NCI-H1694 (cell line): ENCODE measurements around the gene MYLK2.
A peak's percentile ranks its signal among the peaks of the same experiment; 100 is the strongest.

ENCODE experiments used
- DNase-seq: peaks from one replicate; lab custom pipeline; 2025; lab: John Stamatoyannopoulos, UW

The MYLK2 gene

DNA sequence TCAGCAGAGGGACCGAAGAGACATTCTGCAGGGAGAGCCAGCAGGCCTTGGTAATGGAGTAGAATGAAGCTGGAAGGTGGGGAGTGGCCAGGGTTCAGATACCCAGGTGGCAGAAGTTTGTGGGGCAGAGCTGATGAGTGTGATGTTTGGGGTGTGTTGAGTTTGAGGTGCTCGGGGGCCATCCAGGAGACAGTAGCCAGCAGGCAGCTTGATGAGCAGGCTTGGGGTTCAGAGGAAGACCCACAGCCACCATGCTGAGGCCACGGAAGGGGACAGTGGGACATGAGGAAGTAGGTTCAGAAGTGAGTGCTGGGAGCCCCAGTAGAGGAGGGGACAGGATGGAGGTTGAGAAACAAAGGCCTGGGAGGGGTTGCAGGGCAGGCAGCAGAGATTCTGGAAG lies 37.4 kb downstream of the MYLK2 start:
- no peak for DNase-seq

DNA sequence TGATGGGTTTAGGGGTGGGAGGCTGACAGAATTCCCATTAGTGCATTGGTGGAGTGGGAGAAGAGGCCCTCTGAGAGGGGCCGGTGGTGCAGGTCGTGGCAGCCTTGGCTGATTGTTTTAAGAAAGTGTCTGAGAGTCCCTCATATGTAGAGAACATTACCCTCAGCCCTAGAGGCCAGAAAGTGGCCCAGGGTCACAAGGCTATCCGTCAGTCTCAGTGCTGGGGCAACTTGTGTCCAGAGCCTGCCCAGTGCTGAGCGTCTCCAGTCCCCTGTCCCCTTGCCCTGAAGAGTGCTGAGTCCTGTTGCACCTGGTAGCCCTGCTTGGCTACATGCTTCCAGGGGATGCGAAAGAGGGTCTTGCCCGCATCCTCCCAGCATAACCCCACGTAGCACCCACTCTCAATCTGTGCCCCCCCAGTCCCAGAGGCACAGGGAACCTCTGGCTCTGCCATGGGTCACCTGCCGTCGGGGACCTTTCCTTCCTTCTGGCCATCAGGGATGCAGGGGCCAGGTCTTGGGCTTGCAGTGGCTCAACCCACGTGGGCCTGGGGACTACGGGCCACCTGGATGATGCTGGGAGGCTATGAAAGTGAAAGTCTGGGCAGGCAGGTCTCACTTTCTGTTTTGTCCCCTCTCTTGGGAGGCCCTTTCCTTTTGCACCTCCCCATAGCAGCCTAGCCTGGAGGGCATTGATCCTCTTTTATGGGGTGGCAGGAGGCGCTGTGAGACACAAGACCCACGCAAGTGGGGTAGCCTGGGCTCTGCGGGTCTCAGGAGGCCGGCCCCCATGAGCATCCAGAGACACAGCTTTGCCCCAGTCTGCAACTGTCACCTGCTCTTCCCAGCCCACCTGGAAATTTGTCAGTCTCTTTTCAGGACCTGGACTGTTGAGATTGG lies 39.0 kb downstream of the MYLK2 start:
- no peak for DNase-seq

DNA sequence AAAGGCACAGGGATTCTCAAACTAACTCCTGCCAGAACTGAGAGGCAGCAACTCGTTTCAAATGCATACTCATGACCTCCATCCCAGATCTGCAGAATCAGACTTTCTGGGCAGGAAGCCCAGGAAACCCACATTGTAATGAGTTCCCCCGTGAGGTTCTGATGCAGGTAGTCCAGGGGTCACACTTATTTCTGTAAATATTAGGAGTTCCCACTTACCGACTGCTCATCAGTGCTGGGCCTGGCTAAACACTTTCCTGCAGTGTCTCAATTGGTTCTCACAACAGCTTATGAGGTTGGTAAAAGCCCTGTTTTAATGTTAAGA lies 39.6 kb downstream of the MYLK2 start:
- no peak for DNase-seq

DNA sequence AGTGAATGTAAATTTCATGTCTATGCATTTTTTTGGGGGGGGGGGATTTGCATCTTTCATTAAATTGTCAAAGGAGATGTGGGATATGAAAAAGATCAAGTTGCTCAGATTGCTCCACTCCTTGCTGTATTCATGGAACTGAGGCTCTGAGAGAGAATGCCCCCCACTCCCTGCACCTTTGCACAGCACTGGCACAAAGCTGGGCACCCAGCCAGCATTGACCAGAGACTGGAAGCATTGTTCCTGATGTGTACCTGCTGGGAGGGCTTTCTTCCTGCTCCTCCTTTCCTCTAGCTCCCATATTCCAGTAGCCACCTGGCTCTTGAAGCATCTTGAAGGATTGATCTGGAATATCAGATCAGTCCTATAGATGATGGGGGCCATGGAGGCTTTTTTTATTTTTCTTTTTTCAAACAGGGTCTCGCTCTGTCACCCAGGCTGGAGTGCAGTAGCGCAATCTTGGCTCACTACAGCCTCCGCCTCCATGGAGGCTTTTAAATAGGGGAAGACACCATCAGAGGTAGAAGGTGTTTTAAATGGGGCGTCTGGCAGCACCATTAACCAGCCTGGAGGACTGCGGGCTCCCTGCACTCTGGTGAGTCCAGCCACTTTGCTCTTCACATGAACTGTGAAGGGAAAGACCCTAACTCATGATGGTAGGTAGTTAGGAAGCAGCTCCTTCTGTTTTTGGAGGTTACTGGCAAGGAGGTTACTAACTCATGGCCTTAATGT lies 40.3 kb downstream of the MYLK2 start:
- DNase-seq: no peak

DNA sequence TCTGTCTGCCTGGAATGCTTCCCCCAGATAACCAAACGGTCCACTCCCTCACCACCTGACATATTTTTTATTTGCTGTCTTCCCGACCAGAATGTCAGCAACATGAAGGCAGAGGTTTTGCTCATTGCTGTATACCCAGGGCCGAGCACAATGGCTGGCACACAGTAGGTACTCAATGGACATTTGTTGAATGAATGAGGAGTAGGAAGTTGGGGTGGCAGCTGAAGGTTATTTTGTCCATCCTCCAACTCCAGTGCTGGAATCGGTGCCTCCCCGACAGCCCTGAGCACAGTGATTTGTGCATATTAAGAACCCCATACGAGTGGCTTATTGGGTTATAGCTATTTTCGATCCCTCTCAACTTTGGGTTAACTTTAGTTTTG lies 40.8 kb downstream of the MYLK2 start:
- no peak for DNase-seq

DNA sequence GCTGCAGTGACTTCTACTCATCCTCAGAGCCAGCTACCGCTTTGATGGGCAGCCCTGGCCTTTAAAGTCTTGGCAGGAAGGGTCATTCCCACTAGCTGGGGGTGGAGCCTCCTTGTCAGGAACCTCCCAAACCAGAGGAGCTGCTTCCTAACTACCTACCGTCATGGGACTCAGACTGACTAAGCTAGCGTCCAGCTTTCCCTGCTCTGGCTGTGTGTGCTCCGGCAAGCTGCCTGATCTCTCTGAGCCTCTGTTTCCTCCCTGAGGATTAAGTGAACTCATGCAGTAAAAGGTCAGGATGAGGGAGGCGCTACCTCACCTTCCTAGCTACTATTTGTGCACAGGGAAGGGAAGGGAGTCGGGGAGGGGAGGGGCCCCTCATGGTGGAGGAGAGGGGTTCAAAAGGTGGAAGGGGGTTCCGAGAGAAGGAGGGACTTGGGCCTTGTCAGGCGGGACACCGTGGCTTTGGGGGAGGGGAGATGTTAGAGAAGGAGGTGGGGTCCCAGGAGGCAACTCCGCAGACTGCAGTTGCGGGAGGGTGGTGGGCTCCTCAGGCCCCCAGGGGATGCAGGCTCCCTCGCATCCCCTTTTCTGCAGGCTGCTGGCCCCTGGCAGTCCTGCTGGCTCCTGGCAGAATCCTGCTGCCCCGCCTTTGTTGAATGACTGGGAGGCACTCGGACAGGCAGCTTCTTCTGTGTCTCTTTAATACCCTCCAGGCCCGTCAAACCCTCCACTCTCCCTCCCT lies 41.4 kb downstream of the MYLK2 start:
- no peak for DNase-seq

DNA sequence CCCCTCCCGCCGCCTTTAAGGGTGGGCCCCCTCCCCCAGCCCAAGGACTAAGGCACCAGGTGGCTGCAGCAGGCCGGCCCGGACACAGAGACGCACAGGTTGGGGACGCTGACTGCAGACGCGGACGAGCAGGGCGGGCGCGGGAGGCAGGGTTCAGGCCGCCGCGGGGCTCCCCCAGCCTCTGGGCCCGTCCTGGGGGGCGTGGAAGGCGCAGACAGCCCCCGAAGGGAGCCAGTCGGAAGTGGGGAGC lies 41.9 kb downstream of the MYLK2 start:
- DNase-seq: no peak

DNA sequence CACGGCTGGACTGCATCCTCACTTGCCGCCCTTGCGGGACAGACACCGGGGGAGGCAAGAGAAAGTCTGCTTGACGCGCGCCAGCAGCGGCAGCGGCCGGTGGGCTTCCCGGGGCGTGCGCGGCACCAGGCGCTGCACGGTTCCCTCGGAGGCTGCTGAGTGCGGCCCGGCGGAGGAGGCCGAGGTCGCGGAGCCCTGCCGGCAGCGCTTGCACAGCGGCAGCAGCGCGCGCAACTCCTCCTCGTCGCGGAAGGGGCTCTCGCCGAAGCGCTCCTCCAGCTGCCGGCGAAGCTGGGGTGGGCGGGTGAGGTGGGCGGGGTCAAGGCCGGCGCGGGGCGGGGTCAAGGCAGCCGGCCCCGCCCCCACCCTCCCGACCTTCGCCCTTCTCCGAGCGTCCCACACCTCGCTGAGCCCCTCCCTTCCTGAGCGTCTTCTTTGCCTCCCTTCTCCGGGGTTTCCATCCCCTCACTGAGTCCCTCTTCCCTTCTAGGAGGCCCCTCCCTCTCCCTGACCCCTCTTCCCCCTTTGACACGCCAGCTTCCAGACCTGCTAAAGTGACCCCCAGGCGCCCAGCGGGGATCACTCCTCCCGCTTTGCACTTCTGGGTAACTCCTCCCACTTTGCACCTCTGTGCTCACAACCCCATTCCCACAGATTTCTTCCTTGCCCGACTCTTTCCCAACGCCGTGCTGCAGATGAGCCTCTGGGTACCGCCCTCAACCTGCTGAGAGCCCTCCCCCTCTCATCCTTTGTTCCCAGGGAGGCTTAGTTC lies 42.4 kb downstream of the MYLK2 start:
- peak; percentile 55 for DNase-seq

DNA sequence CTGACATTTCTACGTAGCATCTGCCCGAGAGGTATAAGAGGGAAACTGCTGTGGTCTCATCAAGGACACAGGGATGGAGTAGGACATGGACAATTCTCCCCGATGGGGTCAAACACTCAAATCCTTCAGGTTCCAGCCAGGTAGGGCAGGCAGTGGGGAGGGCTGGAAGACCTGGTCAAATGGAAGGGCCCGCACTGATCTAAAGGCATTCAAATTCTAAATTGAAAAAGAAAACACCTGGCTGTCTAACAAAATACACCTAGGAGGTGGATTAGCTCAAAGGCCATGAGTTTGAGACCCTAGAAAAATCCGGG lies 43.0 kb downstream of the MYLK2 start:
- no peak for DNase-seq

DNA sequence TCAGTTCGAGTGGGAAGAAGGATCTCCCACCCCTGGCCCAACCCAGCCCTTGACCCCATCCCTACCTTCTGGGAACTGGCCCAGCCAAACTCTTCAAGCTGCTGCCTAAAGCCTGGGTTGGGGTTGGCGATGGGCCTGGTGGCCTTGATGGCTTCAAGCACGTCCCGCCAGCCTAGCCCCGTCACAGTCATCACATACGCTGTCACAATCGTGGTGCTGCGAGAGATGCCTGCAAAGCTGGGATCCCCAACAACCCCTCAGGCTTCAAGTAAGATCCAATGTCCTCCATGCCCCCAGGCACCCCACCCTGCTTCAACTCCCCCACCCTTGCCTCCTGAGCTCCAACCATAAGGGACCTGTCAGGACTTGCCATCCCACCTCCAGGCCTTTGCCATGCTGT lies 43.4 kb downstream of the MYLK2 start:
- DNase-seq: no peak

DNA sequence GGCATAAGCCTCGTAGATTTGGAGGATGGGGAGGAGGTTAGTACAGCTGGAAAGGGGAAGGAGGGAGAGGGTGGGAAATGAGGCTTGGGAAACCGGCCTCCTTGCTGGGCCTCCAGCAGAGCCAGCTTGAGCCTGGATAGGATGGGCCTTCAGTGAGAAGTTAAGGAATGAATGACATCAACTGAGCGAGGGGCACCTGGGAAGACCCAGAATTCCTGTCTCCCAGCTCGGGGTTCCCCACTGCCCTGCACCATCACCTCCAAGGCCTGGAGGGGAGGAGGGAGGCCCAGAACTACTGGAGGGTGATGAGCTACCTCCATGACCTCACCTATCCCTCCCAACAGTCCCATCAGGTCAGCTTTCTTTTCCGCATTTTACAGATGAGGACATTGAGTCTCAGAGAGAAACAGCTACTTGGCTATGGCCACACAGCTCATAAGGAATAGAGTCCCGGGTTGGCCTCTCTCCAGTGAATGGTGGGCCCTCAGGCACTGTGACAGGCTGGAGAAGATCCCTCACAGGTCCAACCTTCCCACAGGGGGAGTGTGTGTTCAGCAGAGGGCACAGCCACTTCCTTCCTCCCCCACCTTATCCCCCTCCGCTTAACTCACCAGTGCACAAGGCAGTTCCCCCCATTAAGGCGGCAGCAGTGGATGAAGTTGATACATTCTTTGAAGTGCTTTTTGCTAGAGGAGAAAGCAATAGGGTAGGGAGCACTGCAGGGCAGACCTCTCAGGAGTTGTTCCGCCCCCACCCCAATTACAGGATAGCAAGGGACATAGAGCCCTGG lies 44.3 kb downstream of the MYLK2 start:
- DNase-seq: no peak

DNA sequence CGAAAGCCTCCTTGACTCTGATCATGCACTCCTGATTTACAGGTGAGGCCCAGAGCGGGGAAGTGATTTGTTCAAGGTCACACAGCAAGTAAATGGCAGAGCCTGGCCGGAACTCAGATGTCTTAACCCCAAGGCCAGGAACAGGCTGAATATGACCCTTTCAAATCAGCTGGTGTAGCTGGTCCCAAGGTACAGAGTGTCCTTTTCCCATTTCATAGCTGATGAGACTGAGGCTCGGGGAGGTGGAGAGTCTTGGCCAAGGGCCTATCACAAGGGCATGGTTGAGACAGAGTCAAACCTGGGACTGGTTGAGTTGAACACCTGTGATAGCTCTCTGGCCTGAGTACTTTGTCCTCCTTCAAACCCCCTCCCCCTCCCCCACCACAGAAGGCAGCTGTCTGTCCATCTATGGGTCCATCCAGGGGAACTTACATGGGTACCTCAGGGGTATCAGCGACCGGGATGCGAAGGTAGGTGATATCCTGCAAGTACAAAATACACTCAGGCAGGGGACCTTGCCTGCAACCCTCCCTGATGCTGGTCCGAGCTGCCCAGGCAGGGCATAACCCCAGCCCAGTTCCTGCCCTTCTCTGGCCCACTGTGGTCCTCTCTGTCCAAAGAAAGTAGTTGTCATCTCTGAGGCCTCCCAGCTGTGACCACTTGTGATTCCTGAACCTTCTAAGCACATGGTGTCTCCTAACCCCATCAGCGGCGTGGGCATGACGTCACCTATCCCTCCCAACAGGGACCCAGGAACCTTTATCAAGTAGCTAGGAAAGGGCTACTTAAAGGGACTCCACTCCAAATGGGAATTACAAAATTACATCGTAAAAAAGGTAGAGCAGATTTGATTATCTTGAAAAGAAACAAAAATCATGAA lies 45.6 kb downstream of the MYLK2 start:
- DNase-seq: no peak

DNA sequence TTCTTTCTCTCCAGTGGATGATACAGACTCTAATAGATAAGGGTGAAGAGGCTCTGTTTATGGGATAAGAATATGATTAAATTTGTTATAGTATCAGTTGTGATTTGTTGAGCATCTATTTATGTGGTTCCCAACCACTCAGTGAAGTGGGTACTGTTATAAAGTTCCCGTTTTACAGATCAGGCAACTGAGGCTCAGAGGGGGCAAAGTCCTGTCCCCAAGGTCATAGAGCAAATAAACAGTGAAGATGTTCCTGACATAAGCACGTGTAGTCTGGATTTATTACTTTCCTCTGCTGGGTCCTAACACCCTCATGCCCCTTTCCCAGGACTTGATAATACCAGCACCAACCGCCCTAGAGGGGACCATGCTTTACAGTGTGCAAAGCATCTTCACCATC lies 47.1 kb downstream of the MYLK2 start:
- DNase-seq: no peak

DNA sequence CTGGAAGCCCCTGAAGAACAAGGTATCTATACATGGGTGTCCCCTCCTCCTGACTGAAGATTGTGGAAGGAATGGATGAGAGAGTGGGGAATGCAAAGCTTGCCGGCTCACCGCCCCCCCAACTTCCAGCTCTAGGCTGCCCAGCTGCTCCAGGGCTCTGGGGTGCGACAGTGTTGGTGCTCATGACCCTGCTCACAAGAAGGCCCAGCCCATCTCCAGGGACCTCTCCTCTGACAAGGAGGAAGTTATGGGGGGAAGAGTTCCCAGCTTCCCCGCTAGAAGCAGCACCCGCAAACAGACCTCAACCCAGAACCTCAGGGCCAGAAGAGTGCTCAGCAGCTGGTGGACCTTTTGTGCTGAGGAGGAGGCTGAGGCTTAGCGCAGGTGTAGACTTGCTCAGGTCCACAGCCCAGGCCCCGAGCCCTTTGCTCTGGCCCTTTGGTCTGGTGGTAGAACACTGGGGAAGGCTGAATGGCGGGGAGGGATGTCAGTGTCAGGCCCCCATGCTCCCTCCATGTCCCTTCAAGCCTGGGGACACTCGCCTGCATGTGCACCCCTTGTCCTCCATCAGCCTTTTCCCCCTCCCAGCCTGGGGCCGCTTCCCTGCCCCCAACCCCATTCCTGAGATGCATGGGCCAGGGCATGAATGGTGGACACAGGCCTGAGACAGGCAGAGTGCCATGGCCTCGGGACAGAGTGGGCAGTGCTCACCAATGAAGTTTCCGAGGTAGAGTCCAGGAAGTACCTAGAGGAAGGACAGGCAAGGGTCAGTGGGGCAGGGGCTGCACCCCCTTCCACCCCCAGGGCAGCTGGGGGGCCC lies 49.9 kb downstream of the MYLK2 start:
- no peak for DNase-seq

DNA sequence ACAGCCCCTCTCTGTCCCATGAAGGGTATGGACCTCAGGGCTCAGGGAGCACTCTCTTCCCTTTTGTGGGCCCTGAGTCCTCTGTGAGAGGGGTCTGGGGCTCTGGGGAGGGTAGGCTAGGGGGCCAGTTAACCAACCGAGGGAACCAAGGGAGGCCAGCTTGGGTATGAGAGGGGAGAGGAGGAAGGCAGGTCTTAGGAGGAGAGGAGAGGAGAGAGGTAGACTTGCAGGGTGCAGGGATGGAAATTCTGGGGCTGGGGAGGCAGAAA lies 50.5 kb downstream of the MYLK2 start:
- DNase-seq: no peak

DNA sequence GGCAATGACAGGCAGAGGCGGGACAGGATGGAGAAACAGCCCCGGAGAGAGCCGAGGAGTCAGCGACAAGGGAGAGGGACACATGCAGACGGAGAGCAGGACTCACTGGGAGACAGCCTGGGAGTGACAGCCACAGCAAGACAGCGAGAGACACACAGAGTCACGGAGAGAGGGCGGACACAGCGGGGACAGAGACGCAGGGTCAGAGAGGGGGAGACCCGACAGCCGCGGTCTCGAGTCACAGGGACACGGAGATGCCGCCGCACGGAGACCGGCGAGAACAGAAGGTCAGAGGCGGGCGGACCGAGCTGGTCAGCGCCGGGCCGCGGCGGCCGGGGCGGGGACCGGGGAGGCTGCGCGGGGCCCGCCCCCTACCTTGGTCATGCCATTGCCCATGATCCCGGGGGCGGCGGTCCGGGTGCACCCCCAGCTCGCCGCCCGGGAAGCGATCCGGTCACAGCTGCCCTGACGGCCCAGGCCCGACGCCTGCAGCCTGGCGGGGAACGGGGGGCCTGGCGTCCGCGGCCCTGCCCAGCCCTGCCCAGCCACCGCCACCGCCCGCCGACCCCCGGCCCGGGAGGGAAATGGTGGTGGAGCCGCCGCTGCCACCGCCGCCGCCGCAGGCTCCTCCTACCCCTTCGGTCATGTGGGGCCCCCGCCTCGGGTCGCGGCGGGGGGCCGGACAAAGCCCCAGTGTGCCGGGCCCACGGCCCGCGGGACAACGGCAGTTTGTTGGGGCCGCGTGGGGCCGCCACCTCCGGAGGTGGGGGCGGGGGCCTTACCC lies 51.0 kb downstream of the MYLK2 start, which contains the start of the genes DUSP15 and TTLL9:
Gene DUSP15, minus strand, starts transcription at position 586 of the 784 bp plus-strand sequence. Its CDS starts 190 bp downstream, at position 396.
Gene TTLL9, plus strand, starts transcription at position 693 of the 784 bp plus-strand sequence. CDS start 493 bp downstream, outside the sequence.
- no peak for DNase-seq

DNA sequence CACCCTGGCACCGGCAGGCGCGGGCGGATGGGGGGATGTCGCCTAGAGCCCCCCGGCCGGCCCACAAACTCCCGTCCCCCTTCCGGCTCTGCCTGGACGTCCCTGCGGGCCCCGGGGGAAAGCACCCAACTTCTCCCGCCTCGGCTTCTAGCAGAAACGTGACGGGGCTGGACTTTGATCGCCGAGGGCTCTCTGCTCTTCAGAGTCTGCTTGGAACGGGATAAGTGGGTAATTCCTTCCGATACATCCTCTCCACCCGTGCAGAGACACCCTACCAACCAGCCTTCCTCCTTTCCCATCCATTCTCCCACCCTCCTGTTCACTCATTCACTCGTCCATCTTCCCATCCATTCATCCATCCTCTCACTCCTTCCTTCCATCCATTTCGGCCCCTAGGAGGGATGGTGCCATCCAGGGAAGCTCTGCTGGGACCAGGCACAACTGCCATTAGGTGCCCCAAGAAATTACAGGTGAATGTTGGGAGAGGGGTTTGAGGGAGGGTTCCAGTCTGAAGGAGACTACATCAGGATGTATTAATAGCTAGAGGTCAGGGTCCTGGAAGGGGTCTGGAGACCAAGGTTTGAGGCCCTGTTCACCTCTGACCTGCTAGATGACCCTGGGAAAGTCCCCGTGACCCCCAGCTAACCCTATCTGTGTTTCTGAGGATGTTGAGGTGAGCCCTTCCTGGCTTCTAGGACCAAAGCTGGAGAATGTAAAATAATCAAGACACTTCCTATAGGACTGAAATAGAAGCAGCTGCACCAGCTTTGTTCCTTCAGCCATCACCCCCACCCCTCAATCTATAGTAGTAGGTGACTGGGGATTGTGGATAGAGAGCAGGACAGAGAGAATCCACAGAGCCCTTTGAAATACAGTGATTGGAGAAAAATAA lies 51.8 kb downstream of the MYLK2 start:
- no peak for DNase-seq

DNA sequence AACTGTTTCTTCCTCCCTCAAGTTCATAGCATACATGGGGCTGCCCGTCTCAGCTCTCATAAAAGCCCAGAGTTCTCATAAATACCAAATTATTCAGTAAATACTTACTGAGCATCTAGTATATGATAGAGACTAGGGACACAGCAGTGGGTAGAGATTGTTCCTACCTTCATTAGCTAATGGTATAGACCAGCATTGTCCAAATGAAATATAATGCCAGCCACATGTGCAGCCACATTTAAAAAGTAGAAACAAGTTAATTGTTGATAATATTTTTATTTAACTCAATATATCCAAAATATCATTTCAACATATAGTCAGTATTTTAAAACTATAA lies 52.4 kb downstream of the MYLK2 start:
- DNase-seq: no peak
